ENCODE data around the gene DACH1.

DNA sequence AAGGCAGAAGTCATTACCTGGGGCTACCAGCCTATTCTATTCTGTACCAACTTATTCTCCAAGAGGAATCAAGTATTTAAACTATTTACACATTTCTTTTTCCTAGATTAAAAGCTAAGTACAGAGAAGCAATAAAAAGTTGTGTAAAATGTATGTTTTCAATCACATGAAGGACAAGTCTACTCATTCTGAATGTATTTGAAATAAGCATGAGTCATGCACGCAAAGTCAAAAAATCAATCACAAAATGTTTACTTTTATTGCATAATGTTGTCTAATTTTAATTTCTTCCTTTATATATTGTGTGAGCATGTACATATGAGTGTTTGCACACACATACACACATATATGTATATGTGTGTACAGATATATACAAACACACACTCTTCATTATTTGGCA is 136.7 kb downstream of the DACH1 start:
- TF ChIP-seq EZH2 (IDR thresholded peaks at IDR 0.05) (no peak), POLR2AphosphoS5 (IDR thresholded peaks at IDR 0.05; ENCODE audit: borderline replicate concordance, low read depth, low read length) (no peak)
